ACC112 (cell line): ENCODE results near the gene GSC2.

Experiments used
- H2AFZ ChIP-seq: fragments of 200-600 bp; sonication (generic); one replicate; pipeline ENCODE4 v1.6.0; 2017; ENCODE audit warnings: antibody characterized with exemption, low read length; ENCODE audit not compliant: unreplicated experiment
- H3K27ac ChIP-seq: fragments of 200-600 bp; sonication (generic); 2 replicates; pipeline ENCODE4 v1.5.1; 2014; ENCODE audit warnings: low read depth, mild to moderate bottlenecking, antibody characterized with exemption, low read length, moderate library complexity
- H3K27me3 ChIP-seq: fragments of 200-600 bp; sonication (generic); 2 replicates; pipeline ENCODE4 v1.6.1; 2014; ENCODE audit warnings: mild to moderate bottlenecking, antibody characterized with exemption, low read length, moderate library complexity, mixed read lengths; ENCODE audit not compliant: insufficient read depth
- H3K36me3 ChIP-seq: fragments of 200-600 bp; sonication (generic); 2 replicates; pipeline ENCODE4 v1.6.1; 2016; ENCODE audit warnings: mild to moderate bottlenecking, antibody characterized with exemption, low read length, moderate library complexity, mixed read lengths; ENCODE audit not compliant: insufficient read depth
- H3K4me1 ChIP-seq: fragments of 200-600 bp; sonication (generic); one replicate; pipeline ENCODE4 v1.6.1; 2016; ENCODE audit warnings: low read length, mixed read lengths; ENCODE audit not compliant: insufficient read depth, unreplicated experiment, control insufficient read depth
- H3K4me3 ChIP-seq: fragments of 200-600 bp; sonication (generic); 2 replicates; pipeline ENCODE4 v1.5.1; 2014; ENCODE audit warnings: mild to moderate bottlenecking, low read depth, low read length
- H3K79me2 ChIP-seq: fragments of 200-600 bp; sonication (generic); one replicate; pipeline ENCODE4 v1.6.0; 2016; ENCODE audit warnings: low read length; ENCODE audit not compliant: control insufficient read depth, unreplicated experiment, insufficient read depth

GSC2 gene

DNA sequence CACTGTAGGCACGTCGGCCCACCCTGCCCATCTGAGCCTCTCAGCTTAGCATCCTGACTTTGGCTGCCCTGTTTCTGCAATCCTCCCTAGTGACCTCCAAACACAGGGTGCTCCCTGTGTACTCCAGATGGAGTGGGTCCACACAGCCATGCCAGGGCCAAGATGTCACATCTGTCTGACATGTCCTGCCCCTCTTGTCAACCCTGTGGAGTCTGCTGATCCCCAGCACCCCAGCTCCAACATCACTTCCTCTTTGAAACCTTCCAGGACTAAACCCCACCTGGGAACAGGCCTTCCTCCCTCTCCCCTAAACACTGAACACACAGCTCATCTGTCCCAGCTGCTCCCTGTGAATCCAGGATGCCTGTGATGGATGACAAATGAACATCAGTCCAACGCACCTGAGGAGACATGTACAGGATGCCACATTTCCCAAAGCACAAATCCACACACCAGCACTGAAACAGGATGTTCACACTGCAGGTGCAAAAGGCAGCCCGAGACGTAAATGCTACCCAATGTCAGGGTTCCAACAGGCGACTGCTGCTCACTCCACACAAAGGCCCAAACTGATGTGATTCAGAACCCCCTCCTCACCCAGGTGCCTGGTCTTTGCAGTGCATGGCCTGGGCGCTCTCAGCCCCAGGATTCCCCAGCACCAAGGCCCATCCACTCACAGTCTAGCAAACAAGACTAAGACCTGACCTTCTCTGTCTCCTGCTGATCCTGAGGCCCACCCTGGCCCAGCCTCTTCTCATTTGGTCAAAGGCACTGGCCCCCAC is 21.0 kb downstream of the GSC2 start:
- no peak overlapping the region for H2AFZ ChIP-seq
- H3K79me2 ChIP-seq = no peaks in the 10 kb centered on the region
- no peaks in the 10 kb centered on the region for H3K27me3 ChIP-seq
- no peaks in the 10 kb centered on the region for H3K4me1 ChIP-seq
- H3K4me3 ChIP-seq = no peak overlapping the region
- no peaks in the 10 kb centered on the region for H3K36me3 ChIP-seq
- no peak overlapping the region for H3K27ac ChIP-seq

DNA sequence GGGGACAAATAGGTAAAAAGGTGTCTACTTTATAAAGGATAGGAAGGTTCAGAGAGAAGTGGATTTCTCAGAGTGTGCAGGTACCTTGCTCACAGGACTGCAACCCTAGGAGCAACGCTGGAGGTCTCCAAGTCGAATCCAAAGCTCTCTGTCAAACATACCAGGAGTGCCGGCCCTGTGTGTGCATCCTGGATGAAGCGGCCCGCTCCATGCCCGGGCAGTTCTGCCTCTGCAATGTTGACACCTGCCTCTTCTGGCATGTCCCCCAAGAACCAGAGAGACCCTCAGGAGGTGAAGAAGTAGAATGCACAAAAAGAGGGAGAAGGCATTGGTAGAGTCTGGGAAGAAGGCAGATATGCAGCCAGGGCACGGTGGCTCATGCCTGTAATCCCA is 22.1 kb downstream of the GSC2 start:
- H3K4me3 ChIP-seq = no peak overlapping the region
- no peak overlapping the region for H3K27ac ChIP-seq
- H2AFZ ChIP-seq = no peak overlapping the region
- H3K27me3 ChIP-seq = no peaks in the 10 kb centered on the region
- no peaks in the 10 kb centered on the region for H3K36me3 ChIP-seq
- H3K79me2 ChIP-seq = no peaks in the 10 kb centered on the region
- H3K4me1 ChIP-seq = no peaks in the 10 kb centered on the region

DNA sequence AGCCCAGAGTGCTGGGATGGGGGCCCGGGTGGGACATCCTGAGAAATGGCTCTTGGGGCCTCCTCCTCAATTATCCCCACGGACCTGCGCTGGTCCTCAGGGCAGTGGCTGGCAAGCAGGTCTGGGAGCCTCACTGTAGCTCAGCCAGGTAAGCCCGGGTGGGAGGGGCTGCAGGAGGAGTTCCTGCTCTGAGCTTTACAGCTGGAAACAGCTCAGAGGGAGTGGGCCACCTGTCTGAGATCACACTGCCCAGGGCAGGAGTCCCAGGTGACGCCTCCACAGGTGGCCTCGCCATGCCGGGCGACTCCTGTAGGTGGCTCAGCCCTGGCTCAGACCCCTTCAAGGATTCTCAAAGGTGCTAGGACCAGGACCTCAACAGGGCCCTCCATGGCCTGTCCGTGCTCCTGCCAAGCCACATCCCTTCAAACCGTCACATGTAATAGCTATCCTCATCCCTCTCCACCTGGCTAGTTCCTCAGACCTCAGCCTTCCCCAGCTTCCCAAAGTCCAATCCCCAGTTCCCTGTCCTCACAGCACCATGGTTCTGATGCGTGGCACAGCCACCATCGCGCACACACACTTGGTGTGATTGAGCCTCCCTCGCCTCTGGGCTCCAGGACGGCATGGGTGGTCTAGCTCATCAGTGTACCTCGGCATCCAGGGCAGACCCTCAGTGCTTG is 22.6 kb downstream of the GSC2 start:
- no peak overlapping the region for H3K4me3 ChIP-seq
- H3K4me1 ChIP-seq = no peaks in the 10 kb centered on the region
- H3K27me3 ChIP-seq = no peaks in the 10 kb centered on the region
- no peak overlapping the region for H2AFZ ChIP-seq
- H3K27ac ChIP-seq = no peak overlapping the region
- H3K36me3 ChIP-seq = no peaks in the 10 kb centered on the region
- H3K79me2 ChIP-seq = no peaks in the 10 kb centered on the region

DNA sequence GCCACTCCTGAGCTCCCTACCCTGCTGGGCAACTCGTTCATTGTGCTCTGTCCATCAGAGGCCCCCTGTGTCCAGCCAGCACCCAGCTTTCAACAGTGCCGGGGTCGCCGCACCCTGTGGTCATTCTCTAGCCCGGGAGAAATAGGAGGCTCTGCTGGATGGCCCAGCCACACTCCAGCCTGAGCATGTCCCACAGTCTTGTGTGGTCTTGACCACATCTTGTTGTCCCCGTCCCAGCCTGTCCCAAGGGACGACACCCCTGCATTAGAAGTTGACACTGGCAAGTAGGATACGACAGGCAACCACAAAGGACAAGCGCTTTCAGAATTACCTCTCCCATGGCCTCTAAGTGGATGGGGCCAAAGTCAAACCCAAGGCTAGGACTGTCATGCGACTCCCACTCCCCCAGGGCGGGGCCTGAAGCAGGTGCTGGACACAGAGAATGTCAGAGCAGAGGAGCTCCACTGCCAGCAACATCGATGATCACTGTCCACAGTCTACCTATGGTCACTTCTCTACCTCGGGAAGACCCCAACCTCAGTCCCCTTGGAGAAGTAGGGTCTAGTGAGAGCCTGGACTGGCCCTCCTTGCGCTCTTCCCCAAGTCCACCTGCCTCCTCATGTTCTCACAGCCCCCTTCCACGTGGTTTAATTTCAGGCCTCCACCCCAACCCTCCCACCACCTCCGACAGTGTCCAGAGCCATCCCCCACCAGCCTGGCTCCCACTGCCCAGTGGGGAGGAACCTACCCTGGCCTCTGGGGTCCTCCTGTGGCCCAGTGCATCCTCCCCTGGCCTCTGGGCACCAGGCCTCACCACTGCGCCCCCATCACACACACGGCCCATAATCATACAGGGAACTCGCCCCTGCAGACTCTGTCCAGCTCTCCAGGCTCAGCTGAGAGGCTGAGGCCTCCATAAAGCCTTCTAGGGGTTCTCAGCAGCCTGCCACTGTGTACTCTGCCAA is 23.5 kb downstream of the GSC2 start:
- Histone ChIP-seq H3K36me3 (no peaks in the 10 kb centered on the region), H3K4me3 (no peak overlapping the region), H3K27ac (no peak overlapping the region), H3K79me2 (peaks cover 6% of the 10 kb centered on the region), H3K27me3 (no peaks in the 10 kb centered on the region), H2AFZ (no peak overlapping the region), H3K4me1 (no peaks in the 10 kb centered on the region)

DNA sequence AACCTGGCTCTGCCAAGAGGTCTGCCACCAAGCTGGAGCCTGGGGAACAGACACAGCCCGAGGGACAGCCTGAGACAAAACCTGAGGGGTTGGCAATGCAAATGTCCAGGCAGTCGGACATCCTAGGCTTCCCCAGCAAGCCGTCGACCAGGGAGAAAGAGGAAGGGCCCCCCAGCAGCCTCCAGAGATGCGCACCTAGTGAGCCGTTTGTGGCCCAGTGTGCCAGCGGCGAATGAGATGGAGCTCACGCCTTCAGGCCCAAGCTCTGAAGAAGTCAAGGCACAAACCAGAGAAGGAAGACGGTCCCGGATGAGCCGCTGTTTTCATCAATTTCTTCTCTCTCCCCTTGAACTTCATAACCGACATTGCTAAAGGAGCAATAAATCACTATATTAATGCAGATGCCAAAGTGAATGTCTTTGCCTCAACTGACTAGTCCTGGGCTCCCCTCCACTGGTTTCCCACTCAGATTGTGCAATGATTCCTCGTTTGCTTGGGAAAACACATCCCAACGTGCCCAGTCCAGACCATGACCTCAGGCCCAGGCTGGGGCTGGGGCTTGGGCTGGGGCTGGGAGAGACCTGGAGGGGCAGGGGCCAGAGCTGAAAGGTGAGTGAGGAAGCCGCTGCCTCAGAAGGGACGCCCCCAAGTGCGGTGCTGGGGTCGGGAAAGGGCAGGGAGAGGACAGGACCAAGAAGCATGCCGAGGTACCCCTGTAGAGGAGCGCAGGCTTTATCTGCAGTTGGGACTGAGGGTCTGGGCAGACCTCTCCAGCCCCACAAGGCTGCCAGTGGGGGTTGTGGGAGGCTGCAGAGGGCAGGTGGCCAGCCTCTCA is 24.4 kb downstream of the GSC2 start:
- Histone ChIP-seq H3K27me3 (no peaks in the 10 kb centered on the region), H3K4me3 (no peak overlapping the region), H3K79me2 (peaks cover 15% of the 10 kb centered on the region), H3K4me1 (peaks cover 4% of the 10 kb centered on the region), H3K27ac (no peak overlapping the region), H3K36me3 (no peaks in the 10 kb centered on the region), H2AFZ (no peak overlapping the region)

DNA sequence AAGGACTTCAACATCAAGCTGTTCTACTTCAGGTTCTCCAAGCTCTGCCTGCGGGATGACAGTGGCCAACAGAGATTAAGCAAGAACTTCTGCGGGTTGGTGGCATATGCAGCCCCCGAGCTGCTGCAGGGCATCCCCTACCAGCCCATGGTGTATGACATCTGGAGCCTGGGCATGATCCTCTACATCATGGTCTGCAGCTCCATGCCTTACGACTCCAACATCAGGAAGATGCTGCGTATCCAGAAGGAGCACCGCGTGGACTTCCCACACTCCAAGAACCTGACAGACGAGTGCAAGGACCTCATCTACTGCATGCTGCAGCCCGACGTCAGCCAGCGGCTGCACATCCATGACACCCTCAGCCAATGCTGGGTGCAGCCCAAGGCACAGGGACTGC is 25.1 kb downstream of the GSC2 start:
- no peaks in the 10 kb centered on the region for H3K36me3 ChIP-seq
- H3K4me1 ChIP-seq = peaks cover 5% of the 10 kb centered on the region
- no peaks in the 10 kb centered on the region for H3K27me3 ChIP-seq
- no peak overlapping the region for H3K27ac ChIP-seq
- H3K79me2 ChIP-seq = peaks cover 22% of the 10 kb centered on the region
- H2AFZ ChIP-seq = no peak overlapping the region
- H3K4me3 ChIP-seq = no peak overlapping the region

DNA sequence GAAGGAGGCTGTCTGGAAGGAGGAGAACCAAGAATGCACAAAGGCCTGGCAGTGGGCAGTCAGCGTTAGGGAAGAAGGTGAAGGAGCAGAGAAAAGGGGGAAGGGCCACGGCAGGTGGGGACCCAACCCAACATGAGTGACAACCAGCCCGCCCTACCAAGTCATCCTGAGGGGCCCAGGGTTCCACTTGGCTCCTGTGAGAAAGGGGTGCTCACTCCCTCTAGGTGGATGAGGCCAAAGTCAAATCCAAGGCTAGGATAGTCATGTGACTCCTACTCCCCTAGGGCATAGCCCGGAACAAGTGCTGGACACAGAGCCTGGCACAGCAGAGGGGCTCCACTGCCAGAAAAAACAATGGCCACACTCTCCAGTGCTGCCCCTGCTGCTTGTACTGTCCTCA is 25.7 kb downstream of the GSC2 start:
- Histone ChIP-seq H3K4me1 (peaks cover 5% of the 10 kb centered on the region), H2AFZ (no peak overlapping the region), H3K79me2 (peaks cover 26% of the 10 kb centered on the region)

DNA sequence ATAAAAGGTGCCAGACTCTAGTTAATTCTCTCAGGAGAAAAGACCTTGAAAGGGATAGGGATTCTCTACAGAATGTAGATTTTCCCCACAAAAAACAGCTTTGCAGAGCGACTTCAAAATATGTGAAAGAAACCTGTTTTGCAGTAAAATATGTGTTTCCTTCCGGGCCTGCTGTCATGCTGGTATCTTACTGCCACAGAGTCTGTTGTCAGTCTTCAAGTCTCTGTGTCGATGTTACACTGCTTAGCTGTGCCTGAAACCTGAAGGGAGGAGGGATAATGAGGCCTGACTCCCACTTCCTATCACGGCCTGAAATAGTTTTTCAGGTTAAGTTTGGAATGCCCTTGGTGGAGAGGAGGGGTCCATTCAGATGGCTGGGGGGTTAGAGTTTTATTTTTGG is 26.2 kb downstream of the GSC2 start:
- Histone ChIP-seq H3K4me3 (no peak overlapping the region), H2AFZ (no peak overlapping the region), H3K79me2 (peaks cover 29% of the 10 kb centered on the region), H3K36me3 (no peaks in the 10 kb centered on the region), H3K27me3 (no peaks in the 10 kb centered on the region), H3K27ac (no peak overlapping the region), H3K4me1 (peaks cover 5% of the 10 kb centered on the region)

More for the DNA sequence above, 25.7 kb downstream of the GSC2 start:
- Histone ChIP-seq H3K27ac (no peak overlapping the region), H3K4me3 (no peak overlapping the region), H3K27me3 (no peaks in the 10 kb centered on the region), H3K36me3 (no peaks in the 10 kb centered on the region)

DNA sequence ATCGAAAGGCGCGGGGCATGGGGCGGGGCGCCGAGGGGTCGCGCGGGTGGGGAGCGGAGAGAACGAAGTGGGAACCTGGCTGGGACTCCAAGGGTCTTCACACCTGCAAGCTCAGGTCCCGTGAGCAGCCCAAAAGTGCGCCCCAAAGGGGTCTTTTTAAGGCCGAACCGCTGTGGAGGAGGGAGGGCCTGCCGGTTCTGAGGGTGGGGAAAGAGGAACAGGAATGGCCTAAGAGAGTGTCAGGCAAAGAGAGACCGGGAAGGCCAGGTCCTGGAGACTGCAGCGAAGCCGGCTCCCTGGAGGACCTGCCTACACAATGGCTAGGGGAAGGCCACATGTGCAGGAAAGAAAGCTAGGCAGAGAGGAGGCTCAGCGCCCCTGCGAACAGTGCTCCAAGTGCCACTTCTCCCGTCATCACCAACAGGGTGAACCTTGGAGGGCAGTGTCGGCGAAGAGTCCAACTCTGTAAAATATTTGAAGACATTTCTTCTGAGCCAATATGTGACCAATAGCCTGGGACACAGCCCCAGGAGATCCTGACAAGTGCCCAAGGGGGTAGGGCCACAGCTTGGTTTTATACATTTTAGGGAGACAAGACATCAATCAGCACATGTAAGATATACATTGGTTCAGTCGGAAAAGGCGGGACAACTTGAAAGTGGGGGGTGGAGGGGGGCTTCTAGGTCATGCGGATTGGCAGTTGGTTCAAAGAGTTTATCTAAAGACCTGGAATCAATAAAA is 27.2 kb downstream of the GSC2 start:
- Histone ChIP-seq H3K27ac (no peak overlapping the region), H3K4me1 (peaks cover 5% of the 10 kb centered on the region)

More for the DNA sequence above, 27.2 kb downstream of the GSC2 start:
- Histone ChIP-seq H3K4me3 (peak overlapping the region; percentile 97), H3K36me3 (no peaks in the 10 kb centered on the region), H3K79me2 (peaks cover 38% of the 10 kb centered on the region), H2AFZ (peak overlapping the region; percentile 75), H3K27me3 (no peaks in the 10 kb centered on the region)
